ENCODE data around the gene SDF2L1. TPM values are rescaled to one million over a fixed set of nuclear protein-coding genes. Genes with fewer than 3 reads are reported as not detected.

Gene SDF2L1
- total and polyA plus RNA-seq, 9 of the 15 experiments (the other 6 are each of a cell fraction or from before 2014, with no cell fraction given): 15.1 to 989 (median 124) TPM

DNA sequence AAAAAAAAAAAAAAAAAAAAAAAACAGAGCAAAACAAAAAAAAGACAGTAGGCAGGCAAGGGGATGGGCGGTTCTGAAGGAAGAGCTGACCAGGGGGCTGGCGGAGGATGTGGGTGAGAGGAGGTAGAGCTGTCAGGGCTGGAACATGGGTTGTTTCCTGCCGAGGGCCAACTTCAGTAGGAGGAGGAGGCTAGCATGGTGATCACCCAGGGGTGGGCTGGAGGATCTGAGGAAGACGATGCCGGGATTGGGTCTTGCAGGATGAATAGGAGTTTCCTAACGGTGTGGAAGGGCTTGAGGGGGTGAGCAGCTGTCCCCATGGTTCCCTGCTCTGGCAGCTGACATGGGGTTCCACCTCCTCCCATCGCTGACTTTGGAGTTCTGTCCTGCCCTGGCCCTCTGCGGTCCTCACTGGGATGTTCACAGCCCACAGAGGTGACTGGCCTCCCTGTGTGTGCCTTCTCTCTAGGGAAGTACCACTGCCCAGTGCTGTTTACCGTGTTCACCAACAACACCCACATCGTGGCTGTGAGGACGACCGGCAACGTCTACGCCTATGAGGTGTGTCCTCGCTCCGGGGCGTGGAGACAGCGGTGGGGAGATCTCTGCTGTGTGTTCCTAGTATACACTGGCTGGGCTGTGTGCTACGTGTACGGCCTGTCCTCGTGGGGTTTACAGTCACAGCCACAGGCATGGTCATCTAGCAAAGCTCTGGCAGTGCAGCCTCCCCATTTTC lies 38.9 kb downstream of the SDF2L1 start (continued):
- TF ChIP-seq, protein P1, sequence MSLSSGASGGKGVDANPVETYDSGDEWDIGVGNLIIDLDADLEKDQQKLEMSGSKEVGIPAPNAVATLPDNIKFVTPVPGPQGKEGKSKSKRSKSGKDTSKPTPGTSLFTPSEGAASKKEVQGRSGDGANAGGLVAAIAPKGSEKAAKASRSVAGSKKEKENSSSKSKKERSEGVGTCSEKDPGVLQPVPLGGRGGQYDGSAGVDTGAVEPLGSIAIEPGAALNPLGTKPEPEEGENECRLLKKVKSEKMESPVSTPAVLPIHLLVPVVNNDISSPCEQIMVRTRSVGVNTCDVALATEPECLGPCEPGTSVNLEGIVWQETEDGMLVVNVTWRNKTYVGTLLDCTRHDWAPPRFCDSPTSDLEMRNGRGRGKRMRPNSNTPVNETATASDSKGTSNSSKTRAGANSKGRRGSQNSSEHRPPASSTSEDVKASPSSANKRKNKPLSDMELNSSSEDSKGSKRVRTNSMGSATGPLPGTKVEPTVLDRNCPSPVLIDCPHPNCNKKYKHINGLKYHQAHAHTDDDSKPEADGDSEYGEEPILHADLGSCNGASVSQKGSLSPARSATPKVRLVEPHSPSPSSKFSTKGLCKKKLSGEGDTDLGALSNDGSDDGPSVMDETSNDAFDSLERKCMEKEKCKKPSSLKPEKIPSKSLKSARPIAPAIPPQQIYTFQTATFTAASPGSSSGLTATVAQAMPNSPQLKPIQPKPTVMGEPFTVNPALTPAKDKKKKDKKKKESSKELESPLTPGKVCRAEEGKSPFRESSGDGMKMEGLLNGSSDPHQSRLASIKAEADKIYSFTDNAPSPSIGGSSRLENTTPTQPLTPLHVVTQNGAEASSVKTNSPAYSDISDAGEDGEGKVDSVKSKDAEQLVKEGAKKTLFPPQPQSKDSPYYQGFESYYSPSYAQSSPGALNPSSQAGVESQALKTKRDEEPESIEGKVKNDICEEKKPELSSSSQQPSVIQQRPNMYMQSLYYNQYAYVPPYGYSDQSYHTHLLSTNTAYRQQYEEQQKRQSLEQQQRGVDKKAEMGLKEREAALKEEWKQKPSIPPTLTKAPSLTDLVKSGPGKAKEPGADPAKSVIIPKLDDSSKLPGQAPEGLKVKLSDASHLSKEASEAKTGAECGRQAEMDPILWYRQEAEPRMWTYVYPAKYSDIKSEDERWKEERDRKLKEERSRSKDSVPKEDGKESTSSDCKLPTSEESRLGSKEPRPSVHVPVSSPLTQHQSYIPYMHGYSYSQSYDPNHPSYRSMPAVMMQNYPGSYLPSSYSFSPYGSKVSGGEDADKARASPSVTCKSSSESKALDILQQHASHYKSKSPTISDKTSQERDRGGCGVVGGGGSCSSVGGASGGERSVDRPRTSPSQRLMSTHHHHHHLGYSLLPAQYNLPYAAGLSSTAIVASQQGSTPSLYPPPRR (CRISPR knock-in tag; IDR thresholded peaks at IDR 0.05; ENCODE audit: borderline replicate concordance): no peak
- no peak for TF ChIP-seq PML (IDR thresholded peaks at IDR 0.05; ENCODE audit: low read length)
- TF ChIP-seq, protein P2, sequence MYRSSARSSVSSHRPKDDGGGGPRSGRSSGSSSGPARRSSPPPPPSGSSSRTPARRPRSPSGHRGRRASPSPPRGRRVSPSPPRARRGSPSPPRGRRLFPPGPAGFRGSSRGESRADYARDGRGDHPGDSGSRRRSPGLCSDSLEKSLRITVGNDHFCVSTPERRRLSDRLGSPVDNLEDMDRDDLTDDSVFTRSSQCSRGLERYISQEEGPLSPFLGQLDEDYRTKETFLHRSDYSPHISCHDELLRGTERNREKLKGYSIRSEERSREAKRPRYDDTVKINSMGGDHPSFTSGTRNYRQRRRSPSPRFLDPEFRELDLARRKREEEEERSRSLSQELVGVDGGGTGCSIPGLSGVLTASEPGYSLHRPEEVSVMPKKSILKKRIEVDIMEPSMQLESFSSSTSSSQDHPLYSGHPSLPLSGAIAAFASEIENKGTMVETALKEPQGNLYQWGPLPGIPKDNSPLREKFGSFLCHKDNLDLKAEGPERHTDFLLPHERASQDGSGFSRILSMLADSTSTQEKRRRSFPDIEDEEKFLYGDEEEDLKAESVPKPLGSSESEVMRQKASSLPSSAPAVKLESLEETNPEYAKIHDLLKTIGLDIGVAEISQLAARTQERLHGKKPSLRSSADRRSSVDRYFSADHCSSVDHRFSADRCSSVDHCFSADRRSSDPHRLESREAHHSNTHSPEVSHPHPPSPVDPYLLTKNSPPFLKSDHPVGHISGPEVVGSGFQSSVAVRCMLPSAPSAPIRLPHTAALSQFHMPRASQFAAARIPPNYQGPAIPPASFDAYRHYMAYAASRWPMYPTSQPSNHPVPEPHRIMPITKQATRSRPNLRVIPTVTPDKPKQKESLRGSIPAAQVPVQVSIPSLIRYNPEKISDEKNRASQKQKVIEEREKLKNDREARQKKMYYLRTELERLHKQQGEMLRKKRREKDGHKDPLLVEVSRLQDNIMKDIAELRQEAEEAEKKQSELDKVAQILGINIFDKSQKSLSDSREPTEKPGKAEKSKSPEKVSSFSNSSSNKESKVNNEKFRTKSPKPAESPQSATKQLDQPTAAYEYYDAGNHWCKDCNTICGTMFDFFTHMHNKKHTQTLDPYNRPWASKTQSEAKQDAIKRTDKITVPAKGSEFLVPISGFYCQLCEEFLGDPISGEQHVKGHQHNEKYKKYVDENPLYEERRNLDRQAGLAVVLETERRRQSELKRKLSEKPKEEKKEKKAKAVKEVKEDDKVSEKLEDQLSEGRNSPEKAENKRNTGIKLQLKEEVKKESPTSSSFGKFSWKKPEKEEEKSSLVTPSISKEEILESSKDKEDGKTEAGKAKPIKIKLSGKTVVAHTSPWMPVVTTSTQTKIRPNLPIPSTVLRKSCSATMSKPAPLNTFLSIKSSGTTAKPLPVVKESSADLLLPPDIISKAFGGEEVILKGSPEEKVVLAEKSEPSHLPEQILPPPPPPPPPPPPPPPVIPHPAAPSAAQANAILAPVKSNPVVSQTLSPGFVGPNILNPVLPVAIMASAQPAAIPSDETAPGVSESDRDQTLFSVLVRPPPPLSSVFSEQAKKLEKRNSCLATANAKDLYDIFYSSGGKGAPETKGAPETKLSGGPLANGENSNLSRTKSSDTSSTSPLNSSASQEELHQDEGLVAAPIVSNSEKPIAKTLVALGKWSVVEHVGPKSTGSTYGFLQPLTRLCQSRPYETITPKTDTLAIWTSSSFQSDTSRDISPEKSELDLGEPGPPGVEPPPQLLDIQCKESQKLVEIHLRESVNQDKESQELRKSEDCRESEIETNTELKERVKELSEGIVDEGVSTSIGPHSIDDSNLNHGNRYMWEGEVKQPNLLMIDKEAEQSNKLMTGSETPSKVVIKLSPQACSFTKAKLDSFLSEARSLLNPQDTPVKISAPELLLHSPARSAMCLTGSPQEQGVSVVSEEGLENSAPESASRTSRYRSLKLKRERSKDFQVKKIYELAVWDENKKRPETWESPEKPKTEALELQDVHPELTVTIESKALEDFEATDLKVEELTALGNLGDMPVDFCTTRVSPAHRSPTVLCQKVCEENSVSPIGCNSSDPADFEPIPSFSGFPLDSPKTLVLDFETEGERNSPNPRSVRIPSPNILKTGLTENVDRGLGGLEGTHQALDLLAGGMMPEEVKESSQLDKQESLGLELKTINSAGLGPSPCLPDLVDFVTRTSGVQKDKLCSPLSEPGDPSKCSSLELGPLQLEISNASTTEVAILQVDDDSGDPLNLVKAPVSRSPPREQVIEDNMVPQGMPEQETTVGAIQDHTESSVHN (IDR thresholded peaks at IDR 0.05; ENCODE audit: borderline replicate concordance in 1 of 2, low read depth in 1 of 2): no peak
- TF ChIP-seq, protein P3, sequence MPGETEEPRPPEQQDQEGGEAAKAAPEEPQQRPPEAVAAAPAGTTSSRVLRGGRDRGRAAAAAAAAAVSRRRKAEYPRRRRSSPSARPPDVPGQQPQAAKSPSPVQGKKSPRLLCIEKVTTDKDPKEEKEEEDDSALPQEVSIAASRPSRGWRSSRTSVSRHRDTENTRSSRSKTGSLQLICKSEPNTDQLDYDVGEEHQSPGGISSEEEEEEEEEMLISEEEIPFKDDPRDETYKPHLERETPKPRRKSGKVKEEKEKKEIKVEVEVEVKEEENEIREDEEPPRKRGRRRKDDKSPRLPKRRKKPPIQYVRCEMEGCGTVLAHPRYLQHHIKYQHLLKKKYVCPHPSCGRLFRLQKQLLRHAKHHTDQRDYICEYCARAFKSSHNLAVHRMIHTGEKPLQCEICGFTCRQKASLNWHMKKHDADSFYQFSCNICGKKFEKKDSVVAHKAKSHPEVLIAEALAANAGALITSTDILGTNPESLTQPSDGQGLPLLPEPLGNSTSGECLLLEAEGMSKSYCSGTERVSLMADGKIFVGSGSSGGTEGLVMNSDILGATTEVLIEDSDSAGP (CRISPR knock-in tag; IDR thresholded peaks at IDR 0.05): no peak
- TF ChIP-seq RFX5 (IDR thresholded peaks at IDR 0.05; ENCODE audit: low read depth, low read length): no peak
- no peak for TF ChIP-seq ZBTB1 (CRISPR knock-in tag; IDR thresholded peaks at IDR 0.05; ENCODE audit: borderline replicate concordance, low read depth)
- no peak for TF ChIP-seq ZNF695 (CRISPR knock-in tag; IDR thresholded peaks at IDR 0.05)
- no peak for TF ChIP-seq POLR2AphosphoS5 (IDR thresholded peaks at IDR 0.05; ENCODE audit: control insufficient read depth, insufficient read depth, low read depth, low read length)
- peak; percentile 81 for TF ChIP-seq ZNF316 (IDR thresholded peaks at IDR 0.05)
- TF ChIP-seq RBM25 (IDR thresholded peaks at IDR 0.05; ENCODE audit: low read depth, low read length, severe bottlenecking): no peak
- no peak for TF ChIP-seq ZNF253 (CRISPR knock-in tag; conservative IDR thresholded peaks at IDR 0.05)
